ENCODE measurements around the gene FOXP1.

The FOXP1 gene

DNA sequence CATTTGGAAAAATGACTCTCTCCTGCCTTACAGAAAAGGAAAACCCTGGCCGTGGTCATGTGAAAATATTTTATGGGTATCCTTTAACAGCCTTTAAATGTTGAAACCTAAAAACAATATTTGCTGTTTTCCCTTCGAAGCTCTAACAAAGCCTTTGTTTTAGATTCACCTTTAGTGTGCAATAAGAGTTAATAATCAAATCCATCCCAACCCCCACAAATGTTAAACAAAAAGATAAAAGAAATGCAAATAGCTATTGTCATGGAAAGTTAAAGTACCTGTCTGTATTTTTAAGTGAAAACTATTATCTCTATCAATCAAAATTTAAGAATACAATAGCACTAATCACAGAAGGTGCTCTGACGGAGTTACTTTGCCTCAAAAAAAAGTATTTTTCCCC, 279.3 kb downstream of the FOXP1 start:
- no peak for FAIRE-seq
- DNase-seq (ENCODE audit: extremely low spot score, insufficient read length, low read depth), result no peak

DNA sequence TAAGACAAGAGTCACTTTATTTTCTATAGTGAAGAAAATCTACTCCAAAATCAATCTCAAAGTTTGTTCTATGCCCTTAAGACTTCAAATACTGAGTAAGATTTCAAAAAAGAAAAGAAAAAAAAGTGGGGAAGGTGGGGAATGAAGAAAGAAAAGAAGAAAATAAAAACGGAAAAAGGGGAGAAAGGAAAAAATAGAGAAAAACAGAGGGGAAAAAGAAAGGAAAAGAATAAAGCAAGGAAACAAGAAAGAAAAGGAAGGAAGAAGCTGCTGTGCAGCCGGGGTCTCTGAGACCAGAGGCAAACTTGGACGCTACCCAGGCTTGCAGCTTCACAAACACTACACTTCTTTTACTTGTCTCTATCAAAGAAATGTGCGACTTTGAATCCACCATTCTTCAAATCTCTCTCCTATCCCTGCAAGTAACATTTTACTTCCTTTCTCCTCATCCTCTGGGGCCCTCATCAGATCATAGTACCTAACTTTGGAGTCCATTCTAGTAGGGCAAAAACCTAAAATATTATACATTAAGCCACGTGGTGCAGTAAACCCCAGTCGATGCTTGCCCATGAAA, 279.8 kb downstream of the FOXP1 start:
- DNase-seq (ENCODE audit: extremely low spot score, insufficient read length, low read depth) (no peak), FAIRE-seq (no peak)

DNA sequence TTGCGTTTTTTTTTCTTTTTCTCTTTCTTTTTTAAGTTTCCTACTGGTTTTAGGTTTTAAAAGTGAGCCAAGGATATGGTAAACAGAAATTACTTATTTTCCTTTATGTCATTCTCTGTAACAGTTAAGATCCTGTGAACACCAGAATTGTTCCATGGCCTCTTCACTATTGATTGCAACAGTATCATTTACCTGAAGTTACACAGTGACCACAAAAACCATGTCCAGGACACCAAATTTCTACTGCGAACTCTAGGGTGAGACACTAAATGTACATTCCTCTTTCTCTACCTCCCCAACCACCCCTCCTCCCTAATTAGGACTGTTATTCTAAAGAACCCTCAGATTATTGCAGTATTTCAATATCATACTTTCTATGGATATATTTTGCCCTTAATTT, 280.9 kb downstream of the FOXP1 start:
- FAIRE-seq, result no peak
- DNase-seq (ENCODE audit: extremely low spot score, insufficient read length, low read depth), result no peak

DNA sequence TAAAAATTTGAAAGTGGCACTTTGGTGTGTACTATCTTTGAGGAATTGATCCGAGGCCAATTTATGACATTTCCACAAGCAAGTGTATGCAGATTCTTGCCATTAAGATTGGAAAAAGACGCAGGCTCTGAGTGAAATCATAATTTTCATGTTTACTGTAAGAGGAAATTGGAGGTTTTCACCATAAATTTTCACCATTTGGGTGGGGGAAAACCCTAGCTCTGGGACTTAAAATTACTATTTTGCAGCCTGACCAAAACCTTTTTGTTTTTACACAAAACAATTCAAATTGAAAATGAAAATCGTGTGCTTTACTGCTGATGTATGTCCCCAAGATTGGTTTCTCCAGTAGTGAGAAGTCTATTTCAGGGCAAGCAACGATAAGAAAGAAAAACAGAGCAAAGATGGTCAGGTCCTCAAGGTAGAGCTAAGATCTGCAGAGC, 282.6 kb downstream of the FOXP1 start:
- DNase-seq (ENCODE audit: extremely low spot score, insufficient read length, low read depth) (no peak), FAIRE-seq (peak; percentile 15)

DNA sequence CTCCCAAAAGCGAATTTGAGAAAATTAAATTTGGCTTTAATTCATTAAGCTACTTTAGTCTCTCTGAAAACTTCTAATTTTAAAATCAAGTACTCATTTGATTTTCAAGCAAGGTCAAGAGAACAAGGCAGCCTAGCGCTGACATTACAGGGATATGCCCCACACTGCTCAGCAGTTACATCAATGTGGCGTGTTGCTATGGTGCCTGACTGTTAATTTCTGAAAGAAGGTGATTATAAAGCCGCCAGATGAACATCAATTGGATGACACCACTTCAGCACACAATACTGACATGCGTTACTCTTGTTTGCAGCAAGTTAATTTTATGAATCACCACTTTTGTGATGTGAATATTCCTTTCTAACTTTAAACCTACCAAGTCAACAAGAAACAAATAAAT, 284.4 kb downstream of the FOXP1 start:
- DNase-seq (ENCODE audit: extremely low spot score, insufficient read length, low read depth), result no peak
- FAIRE-seq, result no peak

DNA sequence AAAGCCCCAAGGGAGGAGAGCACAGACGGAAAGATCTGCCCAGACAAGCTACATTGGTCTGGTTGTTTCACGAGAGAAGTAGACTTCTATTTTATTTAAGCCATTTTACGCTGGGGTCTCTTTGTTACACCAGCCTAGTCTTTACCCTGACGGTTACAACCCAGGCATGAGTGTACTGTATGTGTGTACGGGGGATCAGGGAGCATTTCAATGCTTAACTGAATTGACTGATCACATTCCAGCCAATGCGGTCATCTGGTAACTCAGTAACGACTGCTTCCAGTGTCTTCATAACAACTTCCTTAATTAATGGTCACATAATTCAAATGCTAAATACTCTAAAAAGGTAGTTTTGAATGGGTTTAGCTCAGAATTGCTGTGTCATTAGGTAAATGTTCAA, 288.6 kb downstream of the FOXP1 start:
- no peak for FAIRE-seq
- no peak for DNase-seq (ENCODE audit: extremely low spot score, insufficient read length, low read depth)

DNA sequence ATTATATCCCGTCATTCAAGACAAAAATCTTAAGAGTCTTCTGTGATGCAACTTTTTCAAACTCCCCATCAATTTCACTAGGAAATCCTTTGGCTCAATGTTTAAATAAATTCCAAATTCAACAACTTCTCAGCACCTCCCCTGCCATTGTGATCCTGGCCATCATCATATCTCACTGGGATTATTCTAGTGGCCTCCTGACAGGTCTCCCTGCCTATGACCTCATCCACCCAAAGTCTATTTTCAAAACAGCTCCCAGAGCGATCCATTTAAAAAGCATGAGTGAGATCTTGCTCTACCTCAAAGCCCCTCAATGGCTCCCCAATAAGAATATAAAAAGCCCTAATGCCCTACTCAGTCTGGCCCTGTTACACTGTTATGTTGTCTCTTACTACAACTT, 293.2 kb downstream of the FOXP1 start:
- FAIRE-seq (no peak), DNase-seq (ENCODE audit: extremely low spot score, insufficient read length, low read depth) (no peak)

DNA sequence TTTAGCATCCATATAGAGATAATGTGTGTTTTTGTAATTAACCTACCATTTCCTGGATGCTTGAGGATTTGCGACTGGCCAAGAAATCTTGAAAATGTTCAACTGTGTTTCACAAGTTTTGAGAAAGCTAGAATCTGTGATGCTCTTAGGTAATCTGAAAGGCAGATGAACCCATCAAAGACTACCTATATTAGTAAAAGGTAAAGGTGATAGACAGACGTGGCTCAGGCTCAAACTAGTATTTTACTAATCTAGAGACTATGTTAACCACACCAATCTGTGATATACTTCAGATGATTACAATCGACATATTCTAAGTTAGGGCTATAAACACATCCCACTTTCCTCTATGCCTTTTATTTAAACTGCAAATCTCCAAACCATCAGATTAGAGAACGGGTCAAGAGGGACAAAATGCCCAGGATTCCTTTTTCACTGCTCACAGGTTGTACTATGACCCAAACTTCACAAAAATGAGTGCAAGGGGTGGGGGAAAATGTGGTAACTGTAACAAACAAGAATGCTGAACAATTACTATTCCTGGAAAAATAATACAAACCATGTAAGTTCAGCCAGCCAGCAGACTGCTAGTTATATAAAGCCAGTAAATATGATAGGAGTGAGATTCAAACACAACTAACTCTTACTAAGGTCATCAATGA, 295.1 kb downstream of the FOXP1 start:
- DNase-seq (ENCODE audit: extremely low spot score, insufficient read length, low read depth), result no peak

DNA sequence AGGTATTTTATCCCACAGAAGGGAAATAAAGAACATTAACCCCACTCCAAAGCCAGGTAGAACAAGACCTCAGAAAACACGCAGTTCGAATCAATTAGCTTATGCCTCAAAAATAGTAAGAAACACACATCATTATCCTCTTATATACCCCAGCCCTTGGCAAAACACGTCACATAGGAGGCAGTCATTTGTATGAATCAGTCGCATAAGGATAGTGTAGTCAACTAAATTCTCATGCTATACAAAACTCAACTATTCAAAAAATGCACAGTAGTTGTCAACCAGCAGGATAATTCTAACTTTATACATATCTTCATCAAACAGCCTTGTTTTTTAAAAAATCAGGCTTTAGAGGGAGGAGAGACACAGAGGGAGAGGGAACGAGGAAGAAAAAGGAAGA, 298.4 kb downstream of the FOXP1 start:
- DNase-seq (ENCODE audit: extremely low spot score, insufficient read length, low read depth) (no peak), FAIRE-seq (no peak)

More for the DNA sequence above, 295.1 kb downstream of the FOXP1 start:
- no peak for FAIRE-seq

DNA sequence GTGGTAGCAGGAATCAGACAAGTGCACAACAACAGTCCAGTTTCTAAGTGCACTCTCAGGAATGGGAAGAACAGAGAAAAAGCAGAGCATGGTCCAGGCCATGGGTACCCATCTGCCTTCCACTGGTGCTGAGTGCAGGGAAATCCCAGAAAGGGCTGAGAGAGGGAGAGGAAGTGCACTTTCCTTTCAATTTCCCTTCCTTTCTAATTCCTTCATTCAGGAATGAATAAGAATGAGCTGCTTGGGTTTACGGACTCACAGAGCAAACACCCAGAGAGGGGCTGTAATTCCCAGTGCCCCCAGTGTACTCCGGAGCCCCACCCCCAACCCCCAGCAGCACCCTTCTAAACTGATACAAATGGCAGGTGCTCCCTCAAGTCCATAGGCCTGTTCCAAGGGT, 300.6 kb downstream of the FOXP1 start:
- FAIRE-seq (no peak), DNase-seq (ENCODE audit: extremely low spot score, insufficient read length, low read depth) (no peak)

DNA sequence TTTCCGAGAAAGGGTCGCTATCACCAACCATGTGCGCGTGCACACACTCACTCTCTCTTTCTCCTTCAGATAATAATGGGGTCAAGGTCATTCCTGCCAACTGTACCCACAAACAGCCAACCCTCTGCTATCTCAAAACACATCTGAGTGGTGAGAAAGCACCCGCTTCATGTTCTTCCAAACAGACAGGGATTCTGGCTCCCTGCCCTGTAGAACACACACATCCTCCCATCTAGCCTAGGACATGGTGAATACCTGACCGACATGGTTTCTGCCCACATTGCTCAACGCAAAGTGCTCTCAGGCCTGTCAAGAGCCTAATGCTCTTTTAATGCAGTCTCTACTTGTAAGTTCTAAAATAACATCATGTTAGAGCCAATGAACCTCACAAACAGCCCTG, 302.2 kb downstream of the FOXP1 start:
- DNase-seq (ENCODE audit: extremely low spot score, insufficient read length, low read depth), result no peak
- FAIRE-seq, result no peak

DNA sequence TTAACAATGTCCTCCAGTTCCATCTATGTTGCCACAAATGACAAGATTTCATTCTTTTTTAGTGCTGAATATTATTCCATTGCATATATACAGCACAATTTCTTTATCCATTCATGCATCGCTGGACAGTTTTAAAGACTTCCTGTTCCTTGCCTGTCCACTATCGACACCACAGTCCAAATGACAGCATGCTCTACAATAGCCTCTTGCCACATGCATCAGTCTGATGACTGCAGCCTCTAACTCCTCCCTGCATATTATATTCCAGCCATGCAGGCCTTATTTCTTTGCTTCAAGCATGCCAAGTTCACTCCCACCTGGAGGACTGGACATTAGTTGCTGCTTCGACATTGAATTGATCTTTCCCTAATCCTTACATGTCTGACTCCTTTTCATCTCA, 306.2 kb downstream of the FOXP1 start:
- FAIRE-seq, result no peak

DNA sequence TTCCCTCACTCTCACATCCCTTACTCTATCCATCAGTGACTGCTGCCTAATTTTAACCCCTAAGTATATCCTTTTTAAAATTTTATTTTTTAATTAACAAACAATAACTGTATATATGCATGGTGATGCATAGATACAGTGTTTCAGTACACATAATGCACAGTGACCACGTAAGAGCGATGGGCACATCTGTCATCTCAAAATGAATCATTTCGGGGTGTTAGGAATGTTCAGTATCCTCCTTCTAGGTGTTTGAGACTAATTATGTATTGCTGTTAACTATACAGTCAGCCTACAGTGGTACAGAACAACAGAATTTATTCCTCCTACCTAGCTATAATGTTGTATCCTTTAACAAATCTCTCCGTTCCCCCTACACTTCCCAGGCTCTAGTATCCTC, 307.0 kb downstream of the FOXP1 start:
- FAIRE-seq (no peak), DNase-seq (ENCODE audit: extremely low spot score, insufficient read length, low read depth) (no peak)

More for the DNA sequence above, 306.2 kb downstream of the FOXP1 start:
- no peak for DNase-seq (ENCODE audit: extremely low spot score, insufficient read length, low read depth)

DNA sequence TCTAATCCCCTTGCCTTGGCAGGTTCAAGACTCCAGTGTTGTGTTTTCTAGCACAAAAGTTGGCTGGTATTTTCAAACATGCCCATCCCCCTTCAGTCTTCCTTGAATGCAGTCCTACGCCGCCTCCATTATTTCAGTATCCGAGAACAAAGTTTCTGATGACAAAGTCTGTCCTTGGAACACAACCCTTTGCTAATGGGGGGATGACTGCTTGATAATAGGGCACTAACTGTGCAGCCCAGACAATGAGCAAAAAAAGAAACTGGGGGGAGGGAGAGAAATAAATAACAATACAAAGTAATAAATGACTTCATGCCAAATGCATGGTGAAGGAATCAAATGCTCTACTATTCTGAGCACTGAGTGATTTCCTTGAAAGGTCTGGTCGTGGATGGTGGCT, 310.1 kb downstream of the FOXP1 start:
- no peak for DNase-seq (ENCODE audit: extremely low spot score, insufficient read length, low read depth)
- FAIRE-seq, result no peak

DNA sequence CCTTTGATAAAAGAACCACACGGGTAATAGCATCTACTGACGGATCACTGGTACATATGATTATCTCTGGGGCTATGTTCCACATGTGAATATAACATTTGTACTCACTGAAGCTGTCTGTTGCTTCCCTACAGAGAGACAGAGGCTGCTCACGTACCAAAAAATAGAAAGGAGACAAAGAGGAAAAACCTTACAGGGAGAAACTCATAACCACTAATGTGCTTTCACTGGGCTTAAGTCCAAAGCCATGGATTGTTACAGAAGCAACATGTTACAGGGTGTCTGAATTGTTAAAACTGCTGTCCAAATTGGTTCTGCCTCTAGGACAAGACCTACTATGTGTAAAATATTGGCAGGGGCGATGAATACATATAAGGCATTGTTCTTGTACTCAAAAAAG, 311.9 kb downstream of the FOXP1 start:
- no peak for FAIRE-seq
- DNase-seq (ENCODE audit: extremely low spot score, insufficient read length, low read depth), result no peak

DNA sequence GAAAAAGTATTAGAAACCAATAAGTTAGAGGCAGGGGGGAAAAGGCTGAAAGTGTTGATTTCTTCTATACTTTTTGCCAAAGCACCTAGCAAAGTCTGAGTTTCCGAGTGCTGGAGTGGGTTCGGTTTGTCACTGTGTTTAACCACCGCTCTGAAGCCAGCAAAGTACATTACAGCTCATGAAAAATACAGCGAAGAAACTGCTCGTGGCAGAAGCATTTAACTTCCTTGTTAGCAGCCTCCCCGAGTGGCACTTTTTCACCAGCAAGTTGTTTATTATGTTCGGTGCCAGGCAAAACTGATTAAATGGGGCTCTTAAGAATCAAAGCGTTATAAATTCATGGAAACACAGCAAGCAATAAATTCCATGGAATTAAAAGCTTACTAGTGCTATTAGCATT, 313.6 kb downstream of the FOXP1 start:
- DNase-seq (ENCODE audit: extremely low spot score, insufficient read length, low read depth) (no peak), FAIRE-seq (no peak)

DNA sequence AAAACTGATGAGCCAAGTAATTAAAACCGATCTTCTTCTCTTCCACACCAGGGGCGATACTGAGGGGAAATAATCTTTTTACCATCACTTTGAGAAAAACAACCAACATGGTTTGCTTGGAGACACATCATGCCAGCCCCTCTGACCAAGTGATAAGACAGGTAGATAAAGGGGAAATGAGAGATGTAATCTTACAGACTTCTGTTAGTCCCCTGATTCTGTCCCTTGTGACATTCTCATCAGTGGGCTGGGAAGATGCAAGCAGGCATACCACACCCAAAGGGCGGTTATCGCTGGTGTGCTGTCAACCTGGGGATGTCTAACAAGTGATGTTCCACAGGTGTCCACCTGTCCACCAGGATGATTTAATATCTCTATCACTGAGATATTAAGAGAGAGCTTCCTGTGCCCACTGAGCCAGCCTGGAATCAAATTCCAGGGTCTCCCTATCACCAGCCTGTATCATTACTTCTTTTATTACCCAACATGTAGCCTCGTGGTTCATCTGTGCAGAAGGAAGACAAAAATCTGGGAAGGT, 315.0 kb downstream of the FOXP1 start:
- no peak for DNase-seq (ENCODE audit: extremely low spot score, insufficient read length, low read depth)
- FAIRE-seq, result no peak

DNA sequence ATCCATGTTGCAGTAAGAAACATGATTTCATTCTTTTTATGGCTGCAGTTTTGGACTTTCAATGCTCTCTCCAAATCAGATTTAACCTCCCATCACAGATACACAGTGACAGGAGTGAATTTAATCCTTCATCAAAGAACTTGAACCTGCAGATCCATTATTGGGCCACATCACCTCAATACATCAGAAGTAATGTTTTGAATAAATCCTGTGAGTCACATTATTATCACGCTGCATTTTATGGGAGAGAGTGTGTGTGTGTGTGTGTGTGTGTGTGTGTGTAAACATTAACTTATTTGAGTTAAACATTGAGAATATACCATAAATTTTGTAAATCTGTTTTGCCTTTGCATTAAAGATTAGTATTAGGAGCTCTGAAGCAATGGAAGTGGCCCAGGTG, 316.7 kb downstream of the FOXP1 start:
- no peak for FAIRE-seq

DNA sequence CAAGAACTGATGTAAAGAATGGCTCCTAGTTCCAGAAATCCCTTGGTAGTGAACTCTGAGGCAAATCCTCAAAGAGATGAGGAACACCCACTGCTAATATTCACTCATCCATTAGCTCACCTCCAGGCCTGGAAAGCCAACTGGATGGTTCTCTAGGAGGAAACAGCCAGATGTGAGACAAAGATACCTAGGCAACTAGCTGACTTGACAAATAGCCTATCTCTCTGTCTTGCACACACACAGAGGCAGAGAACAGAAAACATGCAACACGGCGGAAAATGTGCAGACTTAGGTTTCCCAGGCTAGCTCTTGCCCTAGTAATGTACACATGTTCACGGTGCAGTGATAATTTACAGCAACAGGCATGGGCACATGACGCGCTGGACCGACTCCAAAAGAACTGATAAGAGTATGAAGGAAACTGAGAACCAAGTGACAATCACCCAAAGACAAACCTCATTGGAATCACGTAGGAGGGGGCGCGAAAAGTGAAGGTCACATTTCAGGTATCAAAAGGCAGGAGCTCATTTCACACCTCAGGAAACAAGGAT, 318.1 kb downstream of the FOXP1 start:
- FAIRE-seq, result no peak
- no peak for DNase-seq (ENCODE audit: extremely low spot score, insufficient read length, low read depth)

More for the DNA sequence above, 316.7 kb downstream of the FOXP1 start:
- no peak for DNase-seq (ENCODE audit: extremely low spot score, insufficient read length, low read depth)

DNA sequence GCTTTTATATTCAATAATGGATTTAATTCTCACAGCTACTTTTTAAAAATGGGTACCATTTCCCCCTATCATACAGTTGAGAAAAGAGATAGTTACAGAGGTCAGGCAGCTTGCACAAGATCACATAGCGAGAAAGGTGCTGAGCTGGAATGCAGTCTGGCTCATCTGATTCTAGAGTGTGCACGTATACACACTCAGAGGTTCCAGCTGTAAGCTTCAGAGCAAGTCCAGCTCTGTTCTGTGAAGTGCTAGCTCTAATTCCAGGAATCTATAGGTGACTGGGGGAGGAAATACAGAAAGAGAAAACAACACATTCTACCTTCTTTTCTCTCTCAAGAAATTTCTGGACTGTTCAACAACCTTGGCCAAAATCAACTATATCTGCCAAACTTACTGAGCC, 318.7 kb downstream of the FOXP1 start:
- FAIRE-seq (no peak), DNase-seq (ENCODE audit: extremely low spot score, insufficient read length, low read depth) (no peak)

DNA sequence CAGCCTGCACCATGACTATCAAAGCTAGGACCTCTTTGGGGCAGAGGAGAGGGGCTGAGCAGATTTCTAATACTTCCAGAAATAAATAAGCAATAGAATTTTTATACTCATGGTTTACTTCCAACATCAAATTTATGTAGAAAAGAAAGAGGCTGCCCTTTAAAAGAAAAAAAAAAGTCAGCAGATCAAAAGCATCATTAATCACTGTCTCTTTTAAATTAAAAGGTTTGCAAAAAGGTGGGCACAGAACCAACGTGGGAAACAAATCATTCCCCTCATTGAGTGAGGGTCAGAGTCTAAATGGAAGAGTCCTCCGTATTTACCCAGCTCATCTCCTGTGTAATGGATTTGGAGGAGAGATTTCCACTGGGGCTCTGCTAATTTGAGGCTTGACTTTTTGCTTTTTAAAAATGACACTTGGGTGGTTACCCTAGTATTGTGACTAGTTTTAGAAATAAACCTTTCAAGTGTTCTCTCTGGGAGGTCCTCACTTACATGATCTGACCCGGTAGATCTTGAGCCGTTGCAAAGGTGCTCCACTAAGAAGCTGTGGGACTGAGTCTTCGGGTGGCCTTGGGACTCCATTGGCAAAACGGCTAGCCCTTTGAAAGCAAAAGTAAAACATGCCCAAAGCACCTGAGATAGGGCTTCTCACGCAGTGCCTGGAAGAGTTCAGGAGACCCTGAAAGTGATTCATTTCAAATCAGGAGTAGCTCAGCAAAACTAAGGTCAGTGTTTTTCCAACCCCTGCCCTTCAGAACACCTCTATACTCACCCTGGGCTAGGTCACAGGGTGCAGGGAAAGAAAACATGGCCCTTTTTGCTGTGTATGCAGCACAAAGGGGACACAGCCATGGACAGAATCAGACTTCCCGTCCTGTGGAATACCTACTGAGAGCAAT, 320.9 kb downstream of the FOXP1 start:
- FAIRE-seq (no peak), DNase-seq (ENCODE audit: extremely low spot score, insufficient read length, low read depth) (no peak)

All from GM18507 (cell line).